Left renal cortex interstitium (tissue), 4 donors: ENCODE data around the gene BIN1. TPM values are rescaled to one million over a fixed set of nuclear protein-coding genes. Genes with fewer than 3 reads are reported as not detected.

ENCODE experiments used
- DNase-seq, 4 donors: peaks; one replicate each; pipeline ENCODE4 v3.0.0-alpha.2; 2013; ENCODE audit warnings: low read depth in 4 of 4, low spot score in 2 of 4, missing footprints in 1 of 4
- polyA plus RNA-seq, 4 donors: library from polyadenylated mRNA; unstranded; fragments of 120-200 nt; gene quantifications; one replicate each; pipeline ENCODE4 v1.2.1, GENCODE V29; 2013; ENCODE audit not compliant: insufficient read length in 4 of 4

The BIN1 gene, protein sequence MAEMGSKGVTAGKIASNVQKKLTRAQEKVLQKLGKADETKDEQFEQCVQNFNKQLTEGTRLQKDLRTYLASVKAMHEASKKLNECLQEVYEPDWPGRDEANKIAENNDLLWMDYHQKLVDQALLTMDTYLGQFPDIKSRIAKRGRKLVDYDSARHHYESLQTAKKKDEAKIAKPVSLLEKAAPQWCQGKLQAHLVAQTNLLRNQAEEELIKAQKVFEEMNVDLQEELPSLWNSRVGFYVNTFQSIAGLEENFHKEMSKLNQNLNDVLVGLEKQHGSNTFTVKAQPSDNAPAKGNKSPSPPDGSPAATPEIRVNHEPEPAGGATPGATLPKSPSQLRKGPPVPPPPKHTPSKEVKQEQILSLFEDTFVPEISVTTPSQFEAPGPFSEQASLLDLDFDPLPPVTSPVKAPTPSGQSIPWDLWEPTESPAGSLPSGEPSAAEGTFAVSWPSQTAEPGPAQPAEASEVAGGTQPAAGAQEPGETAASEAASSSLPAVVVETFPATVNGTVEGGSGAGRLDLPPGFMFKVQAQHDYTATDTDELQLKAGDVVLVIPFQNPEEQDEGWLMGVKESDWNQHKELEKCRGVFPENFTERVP
- 100 to 1,000 TPM in 3 of 4 donors, 10 to 100 TPM in 1; 91.8 to 130 (median 124) TPM for polyA plus RNA-seq

- DNase-seq: peak in 2 of 4 donors; percentile 82 to 85
These were observed at the start of gene BIN1 for GRCh38 chr2:127106991-127107621. Gene BIN1, minus strand, starts transcription at chr2:127107154. Its CDS starts 211 bp downstream, at chr2:127106943.

DNA sequence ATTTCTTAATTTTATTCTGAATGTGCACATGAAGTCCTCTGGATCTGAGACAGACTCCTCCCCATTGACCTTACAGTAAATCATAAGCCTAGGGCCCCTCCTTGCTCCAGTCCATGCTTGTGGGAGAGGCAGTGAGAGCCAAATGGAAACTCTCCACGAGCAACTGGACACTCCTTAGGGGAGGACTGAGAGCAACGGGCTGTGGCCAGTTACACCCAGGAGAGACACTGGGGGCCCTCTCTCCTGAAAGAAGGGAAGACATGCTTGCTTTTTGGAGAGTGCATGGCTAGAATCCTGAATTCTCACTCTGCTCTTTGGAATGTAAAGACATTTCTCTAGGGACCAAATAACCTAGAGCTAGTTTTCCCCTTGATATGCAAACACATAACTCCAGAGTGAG lies 49.0 kb upstream of the BIN1 start:
- peak in 1 of 4 donors; percentile 76 for DNase-seq

GRCh38 chr2:127155028-127155581 lies 48.2 kb upstream of the BIN1 start:
- DNase-seq: peak in 1 of 4 donors; percentile 36

- DNase-seq: no peak
These were observed 47.4 kb upstream of the BIN1 start for GRCh38 chr2:127154396-127154795.

- DNase-seq: no peak
These were observed 46.8 kb upstream of the BIN1 start for GRCh38 chr2:127153691-127154158.

GRCh38 chr2:127150996-127151395 lies 44.0 kb upstream of the BIN1 start:
- DNase-seq: no peak

DNA sequence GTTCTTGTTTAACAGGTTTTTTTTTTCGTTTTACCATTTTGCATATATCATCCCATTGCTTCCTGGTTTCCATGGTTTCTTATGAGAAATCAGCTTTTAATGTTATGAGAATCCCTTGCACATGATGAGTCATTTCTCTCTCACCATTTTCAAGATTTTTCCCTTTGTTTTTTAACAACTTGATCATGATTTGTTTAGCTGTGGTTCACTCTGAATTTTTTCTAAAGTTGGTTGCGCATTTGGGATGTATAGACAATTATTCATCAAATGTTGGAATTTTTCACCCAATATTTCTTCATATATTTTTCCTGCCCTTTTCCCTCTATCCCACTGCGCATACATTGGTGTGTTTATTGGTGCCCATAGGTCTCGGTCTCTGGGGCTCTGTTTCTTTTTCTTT lies 42.4 kb upstream of the BIN1 start:
- no peak for DNase-seq

- no peak for DNase-seq
These were observed 40.0 kb upstream of the BIN1 start for GRCh38 chr2:127146820-127147502.

DNA sequence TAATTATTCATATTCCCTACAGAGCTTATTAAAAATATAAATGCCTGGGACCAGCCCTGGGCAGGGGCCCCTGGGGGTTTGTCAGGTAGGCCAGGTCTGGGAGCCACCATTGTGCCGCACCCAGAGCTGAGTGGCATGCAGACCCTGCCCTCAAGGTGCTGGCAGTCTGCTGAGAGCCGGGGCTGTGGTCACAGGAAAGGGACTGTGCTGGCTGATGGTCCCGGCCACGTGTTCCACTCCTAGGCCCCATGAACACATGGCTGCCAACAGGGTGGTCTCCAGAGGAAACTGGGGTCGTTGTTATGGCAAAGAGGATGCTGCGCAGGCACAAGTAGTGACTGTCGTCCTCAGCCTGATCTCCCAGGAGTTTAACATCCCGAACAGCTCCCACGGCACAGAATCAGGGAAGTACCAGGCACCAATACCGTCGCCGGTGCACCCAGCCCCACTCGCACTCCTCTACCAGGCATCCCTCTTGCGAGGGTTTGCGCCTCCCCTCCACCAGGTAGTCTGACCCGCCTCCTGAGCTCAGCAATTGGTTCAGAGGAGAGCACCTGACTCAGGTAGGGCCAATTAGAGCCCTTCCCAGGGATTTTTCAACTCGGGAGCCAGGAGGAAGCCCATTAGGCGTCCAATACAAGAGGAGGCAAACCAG lies 39.2 kb upstream of the BIN1 start:
- no peak for DNase-seq

GRCh38 chr2:127145280-127145895 lies 38.4 kb upstream of the BIN1 start:
- DNase-seq: no peak

DNA sequence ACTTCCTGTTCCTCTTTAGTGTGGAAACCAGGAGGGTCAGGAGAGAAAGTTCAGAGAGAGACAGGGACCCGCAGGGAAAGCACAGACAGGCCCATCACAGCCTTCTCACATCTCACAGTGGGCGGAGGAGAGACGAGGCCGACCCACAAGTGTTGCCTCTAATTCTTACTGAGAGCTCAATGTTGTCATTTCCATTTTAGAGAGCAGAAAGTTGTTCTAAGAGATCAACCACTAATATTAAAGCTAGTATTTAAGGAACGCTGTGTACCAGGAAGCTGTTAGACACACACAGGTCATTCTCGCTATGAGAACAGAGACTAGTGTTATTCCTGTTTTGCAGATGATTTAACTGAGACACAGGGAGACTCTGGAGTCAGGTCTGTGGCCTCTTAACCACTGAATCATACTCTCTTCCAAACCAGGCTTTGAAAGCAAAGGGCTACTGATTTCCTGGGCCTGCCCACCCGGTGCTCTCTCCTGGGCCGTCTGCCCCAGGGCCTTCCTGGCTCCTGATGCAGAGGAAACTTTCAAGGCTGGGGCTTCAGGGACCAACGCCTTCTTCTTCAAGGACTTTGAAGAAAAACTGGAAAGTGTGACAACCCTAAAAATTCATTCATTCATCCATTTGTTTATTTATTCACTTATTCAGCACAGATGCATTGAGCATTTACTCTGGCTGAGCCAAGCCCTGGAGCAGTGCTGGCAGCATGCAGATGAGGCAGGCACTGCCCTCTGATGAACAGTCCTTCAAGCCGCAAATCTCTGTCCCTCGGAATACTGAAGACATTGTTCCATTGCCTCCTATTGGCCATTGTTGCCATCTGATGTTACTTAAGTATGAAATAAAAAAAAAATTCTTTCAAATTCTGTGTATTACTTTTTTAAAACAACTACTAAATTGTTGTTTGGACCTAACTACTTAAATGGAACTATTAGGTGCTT lies 37.2 kb upstream of the BIN1 start:
- no peak for DNase-seq

GRCh38 chr2:127142663-127143630 lies 36.0 kb upstream of the BIN1 start:
- no peak for DNase-seq

GRCh38 chr2:127140538-127140937 lies 33.6 kb upstream of the BIN1 start:
- no peak for DNase-seq

DNA sequence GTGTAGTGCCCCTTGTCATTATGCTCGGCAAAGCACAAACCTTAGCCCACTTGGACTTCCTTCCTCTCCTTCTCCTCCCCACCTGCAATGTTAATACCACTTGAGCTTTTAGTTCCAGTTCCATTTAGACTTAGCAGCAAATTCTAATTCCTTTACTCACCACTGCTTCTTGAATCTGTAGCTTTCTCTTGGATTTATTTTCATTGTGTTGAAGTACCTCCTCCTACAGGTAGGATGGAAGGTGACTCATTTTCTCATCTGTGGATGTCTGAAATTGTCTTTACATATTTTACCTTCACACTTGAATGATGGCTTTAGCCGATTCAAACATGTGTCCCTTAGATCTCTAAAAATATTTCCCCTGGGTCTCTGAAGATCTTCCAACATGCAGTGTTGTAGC lies 32.8 kb upstream of the BIN1 start:
- no peak for DNase-seq

GRCh38 chr2:127138281-127138680 lies 31.3 kb upstream of the BIN1 start:
- DNase-seq: no peak

DNA sequence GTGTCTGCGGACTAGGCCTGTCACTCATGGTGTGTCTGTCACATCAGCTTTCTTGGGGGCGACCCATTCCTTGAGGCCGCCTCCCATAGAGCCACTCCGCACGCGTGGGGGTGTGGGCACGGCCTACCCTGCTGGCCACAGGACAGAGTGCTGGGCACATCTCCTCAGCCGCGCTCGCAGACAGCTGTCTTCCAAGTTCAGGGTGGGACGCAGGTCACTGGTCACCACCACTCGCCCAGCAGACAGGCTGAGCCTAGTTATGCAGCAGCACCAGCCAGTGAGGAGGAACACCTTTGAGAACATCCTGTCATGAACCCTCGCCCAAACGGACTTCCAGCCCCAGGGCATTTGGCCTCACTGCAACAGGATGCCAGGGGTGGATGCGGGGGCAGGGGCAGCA lies 30.8 kb upstream of the BIN1 start:
- DNase-seq: no peak

- no peak for DNase-seq
These were observed 30.3 kb upstream of the BIN1 start for GRCh38 chr2:127137225-127137624.
